Measurements from ENCODE around the gene SFXN3.
A peak's percentile ranks its signal among the peaks of the same experiment; 100 is the strongest.

SFXN3 gene

DNA sequence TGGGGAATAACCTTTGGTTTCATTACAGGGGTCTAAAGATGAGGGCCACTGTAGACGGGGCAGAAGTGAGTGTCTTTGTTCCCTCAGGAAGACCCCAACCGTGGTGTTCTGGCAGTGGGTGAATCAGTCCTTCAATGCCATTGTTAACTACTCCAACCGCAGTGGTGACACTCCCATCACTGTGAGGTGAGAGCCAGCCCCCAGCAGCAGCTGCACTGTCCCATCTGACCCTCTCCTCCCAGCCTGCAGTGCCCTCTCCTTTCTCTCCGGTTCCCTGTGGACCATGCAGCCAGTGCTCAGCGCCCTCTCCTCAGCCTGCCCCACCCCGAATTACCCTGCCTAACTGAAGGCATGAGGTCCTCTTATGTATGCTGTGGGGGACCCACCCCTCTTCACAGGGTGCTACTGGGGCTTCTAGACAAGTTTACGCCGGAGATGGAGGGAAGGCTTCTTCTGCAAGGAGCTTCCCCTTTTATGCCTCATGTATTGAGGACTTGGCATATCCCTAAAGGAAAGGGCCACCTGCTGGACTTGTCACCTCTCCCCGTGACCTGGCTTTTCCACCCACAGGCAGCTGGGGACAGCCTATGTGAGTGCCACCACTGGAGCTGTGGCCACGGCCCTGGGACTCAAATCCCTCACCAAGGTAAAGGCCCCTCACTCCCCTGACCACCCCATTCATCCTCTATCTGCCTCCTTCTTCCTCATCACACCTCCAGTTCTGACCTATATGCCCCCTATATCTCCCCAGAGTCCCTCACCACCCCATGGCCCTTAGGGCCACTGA, 5.1 kb downstream of the SFXN3 start:
- DNase-seq (ENCODE audit: low spot score): no peak

DNA sequence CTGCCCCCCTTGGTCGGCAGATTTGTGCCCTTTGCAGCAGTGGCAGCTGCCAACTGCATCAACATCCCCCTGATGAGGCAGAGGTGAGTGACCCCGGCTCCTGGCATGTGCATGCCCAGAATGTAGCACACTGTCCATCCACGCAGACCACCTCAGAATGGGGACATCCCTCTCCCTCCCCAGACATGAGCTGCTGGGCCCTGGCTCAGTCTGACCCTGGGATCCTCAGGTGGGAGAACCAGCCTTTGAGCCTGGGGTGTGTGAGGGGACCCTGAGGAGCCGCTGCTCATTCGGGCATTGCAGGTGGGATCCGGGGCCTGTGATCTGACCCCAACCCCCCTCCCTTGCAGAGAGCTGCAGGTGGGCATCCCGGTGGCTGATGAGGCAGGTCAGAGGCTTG, 5.7 kb downstream of the SFXN3 start:
- DNase-seq (ENCODE audit: low spot score): no peak

DNA sequence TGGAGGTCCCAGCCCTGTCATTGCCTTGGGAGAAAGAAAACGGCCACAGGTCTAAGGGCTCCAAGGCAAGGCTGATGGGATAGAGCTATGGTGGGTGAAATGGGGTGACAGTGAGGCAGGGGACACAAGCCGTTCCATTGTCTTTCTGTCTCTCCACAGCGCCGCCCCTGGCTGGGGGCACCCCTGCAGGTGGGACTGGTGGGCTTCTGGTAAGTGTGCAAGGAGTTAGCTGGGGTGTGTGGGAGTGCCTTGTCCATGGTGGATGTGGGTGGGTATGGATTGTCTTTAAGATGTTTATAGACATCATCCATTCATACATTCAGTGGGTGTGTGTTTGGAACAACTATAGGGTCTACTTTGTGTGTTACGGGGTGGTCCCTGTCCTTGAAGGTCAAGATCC, 7.5 kb downstream of the SFXN3 start:
- DNase-seq (ENCODE audit: low spot score): no peak

GRCh38 chr10:101040061-101040460, 9.0 kb downstream of the SFXN3 start:
- no peak for DNase-seq (ENCODE audit: low spot score)

GRCh38 chr10:101040851-101041250, 9.8 kb downstream of the SFXN3 start:
- no peak for DNase-seq (ENCODE audit: low spot score)

- peak; percentile 81 for DNase-seq (ENCODE audit: low spot score)
These were observed 10.3 kb downstream of the SFXN3 start for GRCh38 chr10:101041252-101041761.

DNA sequence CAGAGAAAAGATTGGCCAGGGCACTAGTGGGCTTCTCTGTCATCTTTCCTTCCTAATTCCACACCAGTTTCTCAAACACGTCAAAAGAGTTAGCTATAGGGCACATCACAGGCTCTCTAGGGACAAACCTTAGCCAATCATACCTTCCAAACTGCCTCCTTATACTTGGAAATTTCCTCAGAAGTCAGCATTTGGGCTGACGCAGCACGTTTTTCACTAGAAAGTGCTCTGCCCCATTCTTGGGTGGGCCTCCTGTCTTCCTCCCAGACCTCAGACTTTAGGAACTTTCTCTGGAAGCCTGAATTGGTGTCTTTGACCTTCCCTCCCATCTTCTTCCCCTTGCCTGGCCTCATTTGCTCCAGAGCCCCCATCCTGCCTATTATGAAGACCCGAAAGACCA, 11.1 kb downstream of the SFXN3 start:
- no peak for DNase-seq (ENCODE audit: low spot score)

GRCh38 chr10:101042667-101043362, 11.8 kb downstream of the SFXN3 start:
- DNase-seq (ENCODE audit: low spot score): peak; percentile 99

- DNase-seq (ENCODE audit: low spot score): no peak
These were observed 12.3 kb downstream of the SFXN3 start for GRCh38 chr10:101043363-101043707.

GRCh38 chr10:101044117-101044516, 13.1 kb downstream of the SFXN3 start:
- DNase-seq (ENCODE audit: low spot score): no peak

DNA sequence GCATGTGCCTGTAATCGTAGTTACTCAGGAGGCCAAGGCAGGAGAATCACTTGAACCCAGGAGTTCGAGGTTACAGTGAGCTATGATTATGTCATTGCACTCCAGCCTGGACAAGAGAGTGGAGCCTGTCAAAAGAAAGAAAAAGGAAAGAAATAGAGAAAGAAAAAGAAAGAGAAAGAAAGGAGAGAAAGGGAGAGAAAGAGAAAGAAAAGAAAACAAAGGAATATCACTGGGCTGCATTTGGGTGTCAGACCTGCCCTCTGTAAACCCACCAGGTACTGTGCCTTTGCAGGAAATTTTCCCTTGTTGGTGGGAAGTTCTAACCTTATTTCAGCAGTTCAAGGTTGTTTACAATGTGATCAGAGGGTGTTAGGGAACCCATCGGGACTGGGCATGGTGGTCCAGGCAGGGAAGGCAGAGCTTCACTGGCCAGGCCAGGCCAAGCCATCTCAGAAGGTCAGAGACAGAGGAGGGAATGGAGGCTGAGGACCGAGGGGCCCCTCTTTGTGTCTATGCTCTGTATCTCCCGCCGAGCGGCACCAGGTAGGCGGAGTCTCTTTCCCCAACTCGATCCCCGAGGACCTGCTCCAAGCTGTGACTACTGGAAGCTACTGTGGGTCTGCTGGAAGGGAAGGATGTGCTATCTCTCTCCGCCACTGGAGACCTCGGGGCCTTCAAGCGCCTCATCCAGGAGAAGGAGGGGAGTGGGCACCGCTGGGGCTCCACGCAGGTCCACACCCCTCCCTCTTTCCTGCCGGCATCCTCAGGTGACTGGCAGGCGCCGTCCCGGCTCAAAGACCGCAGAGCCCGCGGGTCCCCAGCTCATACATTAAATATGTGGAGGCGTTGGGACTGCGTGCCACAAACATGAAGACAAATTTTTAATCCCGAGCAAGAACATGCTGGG, 15.6 kb downstream of the SFXN3 start:
- DNase-seq (ENCODE audit: low spot score): no peak

- no peak for DNase-seq (ENCODE audit: low spot score)
These were observed 16.2 kb downstream of the SFXN3 start for GRCh38 chr10:101047268-101047667.

GRCh38 chr10:101047961-101048892, 17.2 kb downstream of the SFXN3 start:
- DNase-seq (ENCODE audit: low spot score): peak; percentile 36

- peak; percentile 61 for DNase-seq (ENCODE audit: low spot score)
These were observed 19.4 kb downstream of the SFXN3 start for GRCh38 chr10:101050208-101051069.

GRCh38 chr10:101052285-101052684, 21.3 kb downstream of the SFXN3 start:
- DNase-seq (ENCODE audit: low spot score): peak; percentile 55

DNA sequence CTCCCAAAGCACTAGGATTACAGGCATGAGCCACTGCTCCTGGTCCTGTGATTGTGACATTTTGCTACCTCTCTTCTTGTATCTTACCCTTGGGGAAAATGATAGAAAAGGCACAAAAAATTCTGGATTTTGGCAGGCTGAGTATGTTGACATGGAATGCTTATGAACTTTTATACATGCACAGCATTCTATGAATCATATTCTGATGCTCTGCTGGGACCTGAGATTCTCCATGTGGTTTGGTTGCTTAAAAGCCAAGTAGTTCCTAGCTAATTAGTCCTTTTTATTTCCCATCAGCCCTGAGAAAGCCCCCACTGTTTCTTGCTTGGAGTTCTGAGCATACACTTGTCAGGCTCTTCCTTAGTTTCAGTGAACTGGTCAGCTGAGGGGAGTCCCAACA, 22.5 kb downstream of the SFXN3 start:
- DNase-seq (ENCODE audit: low spot score): no peak

- no peak for DNase-seq (ENCODE audit: low spot score)
These were observed 23.3 kb downstream of the SFXN3 start for GRCh38 chr10:101054351-101054750.

DNA sequence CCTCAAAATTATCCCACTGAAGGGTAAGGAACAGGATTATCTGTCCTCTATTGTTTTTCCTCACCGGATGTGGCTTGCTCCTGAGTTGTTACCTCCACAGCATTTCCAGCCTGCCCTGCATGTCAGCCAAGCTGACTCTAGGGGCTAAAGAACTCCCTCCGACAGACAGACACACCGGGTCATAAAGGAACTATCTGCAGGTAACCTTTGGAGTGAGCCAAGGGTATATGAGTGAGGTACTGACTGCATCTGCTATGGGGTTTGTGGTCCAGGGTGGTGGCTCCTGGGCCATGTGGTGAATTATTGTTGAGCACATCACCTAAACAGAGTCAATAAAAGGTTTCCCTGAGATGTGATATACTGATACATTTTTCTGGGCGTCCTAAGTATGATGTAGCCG, 23.8 kb downstream of the SFXN3 start:
- DNase-seq (ENCODE audit: low spot score): no peak

DNA sequence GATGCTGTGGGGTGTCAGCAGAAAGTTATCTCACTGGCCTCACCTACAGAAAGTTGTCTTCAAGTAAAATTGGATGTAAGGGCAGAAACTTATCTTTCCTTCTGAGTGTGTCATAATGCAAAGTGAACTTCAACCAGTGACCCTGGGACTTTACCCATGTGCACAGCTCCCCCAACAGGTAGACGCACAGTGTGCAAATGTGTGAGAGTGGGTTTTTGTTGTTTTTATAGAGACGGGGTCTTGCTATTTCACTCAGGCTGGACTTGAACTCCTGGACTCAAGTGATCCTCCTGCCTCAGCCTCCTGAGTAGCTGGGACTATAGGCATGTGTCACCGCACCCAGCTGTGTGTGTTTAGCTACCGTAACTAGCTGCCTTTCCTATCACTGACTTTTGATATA, 24.4 kb downstream of the SFXN3 start:
- no peak for DNase-seq (ENCODE audit: low spot score)

- DNase-seq (ENCODE audit: low spot score): no peak
These were observed 25.5 kb downstream of the SFXN3 start for GRCh38 chr10:101056365-101057151.
